Ovary (tissue), 3 donors: ENCODE measurements around the gene DVL1.

Source experiments
- CTCF ChIP-seq, 3 donors: fragments of 450-650 bp in 2 of 3; fragments of 200-600 bp in 1 of 3; IDR thresholded peaks; one replicate each; pipeline versions ENCODE4 v1.5.1 to v1.8.0; 2016 to 2022; ENCODE audit warnings: antibody characterized with exemption in 3 of 3, mild to moderate bottlenecking in 1 of 3
- POLR2A ChIP-seq: fragments of 450-650 bp; IDR thresholded peaks from one replicate; pipeline ENCODE4 v1.6.1; 2017; ENCODE audit warnings: antibody characterized with exemption, mild to moderate bottlenecking, moderate library complexity
- donor health status: DM: no; HTN: no; CAD: no.

DNA sequence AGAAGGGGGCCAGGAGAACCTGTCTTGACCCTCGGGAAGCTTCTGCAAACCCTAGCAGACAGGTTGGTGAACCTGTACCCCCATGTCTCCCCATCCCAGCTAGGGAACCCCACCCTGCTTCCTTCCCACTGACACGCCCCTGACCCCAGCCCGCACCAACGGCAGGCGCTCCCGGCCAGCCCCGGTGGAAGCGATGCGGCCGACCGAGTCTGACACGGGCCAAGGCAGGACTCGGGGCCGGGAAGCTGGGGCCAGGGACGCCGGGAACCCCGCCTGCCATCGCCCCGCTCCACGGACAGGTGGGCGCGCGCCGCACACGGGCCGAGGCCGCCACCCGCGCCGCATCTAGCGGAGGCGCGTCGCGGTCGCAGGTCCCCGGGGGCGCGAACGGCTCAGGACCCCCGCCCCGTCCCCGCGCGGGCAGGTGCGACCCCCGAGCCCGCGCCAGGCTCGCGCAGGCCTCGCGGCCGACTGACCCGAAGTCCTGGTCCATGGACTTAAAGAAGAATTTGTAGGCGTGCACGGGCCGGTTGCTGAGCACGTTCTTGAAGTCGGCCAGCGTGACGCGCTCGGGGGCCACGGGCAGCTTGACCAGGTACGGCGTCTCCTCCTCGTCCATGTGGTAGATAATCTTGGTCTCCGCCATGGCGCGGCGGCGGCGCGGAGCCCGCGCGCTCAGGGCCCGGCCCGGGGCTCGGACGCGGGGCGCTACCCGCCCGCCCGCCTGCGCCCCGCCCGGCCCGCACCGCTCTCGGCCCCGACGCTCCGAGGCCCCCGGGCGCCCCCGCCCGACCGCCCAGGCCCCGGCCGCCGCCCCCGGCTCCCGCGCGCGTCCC is 580 bp downstream of the DVL1 start:
- no peak for TF ChIP-seq CTCF (IDR thresholded peaks at IDR 0.05)
- TF ChIP-seq POLR2A = no peak
